Erythroblast (primary cell): ENCODE results near the gene SLC27A6.

Experiments
- GATA1 ChIP-seq: IDR thresholded peaks from 2 replicates; pipeline ENCODE4 v1.6.1; 2011; ENCODE audit warnings: low read depth, mild to moderate bottlenecking, control low read depth, low read length, moderate library complexity
- POLR2A ChIP-seq: IDR thresholded peaks from 2 replicates; pipeline ENCODE4 v1.6.1; 2011; ENCODE audit warnings: mild to moderate bottlenecking, low read length

DNA sequence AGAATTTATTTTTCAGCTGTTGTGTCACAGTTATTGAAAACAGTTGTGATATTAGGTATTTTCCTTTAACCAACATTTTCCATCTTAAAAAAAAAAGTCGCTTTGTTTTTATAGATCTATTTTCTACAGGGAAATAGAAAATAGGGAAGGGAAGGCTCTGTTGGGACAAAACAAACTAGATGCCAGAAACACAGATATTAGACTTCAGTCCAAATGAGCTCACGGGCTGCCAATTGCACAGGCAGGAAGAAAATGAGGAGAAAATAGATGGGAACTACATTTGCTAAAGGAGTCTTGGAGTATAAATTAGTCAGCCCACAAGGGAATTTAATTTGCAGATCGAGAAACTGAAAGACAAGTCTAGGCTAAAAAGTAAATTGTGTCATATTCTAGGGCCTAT lies 107.8 kb downstream of the SLC27A6 start:
- TF ChIP-seq POLR2A (no peak), GATA1 (no peak)
